SJCRH30 (cell line): ENCODE measurements around the gene RPS6KC1. TPM values are rescaled to one million over a fixed set of nuclear protein-coding genes. Genes with fewer than 3 reads are reported as not detected.
"Not testable (repeated sequence)": the region's sequence is repeated elsewhere in the genome, so short reads cannot be mapped to it uniquely, and the experiment has no call there.

Source experiments
- DNase-seq, 2 experiments: peaks; one replicate each; pipeline ENCODE4 v3.0.0-alpha.2; 2015 to 2020
- H3K27ac ChIP-seq: fragments of 250-450 bp; sonication (Bioruptor Pico); 2 replicates; pipeline ENCODE4 v1.5.1; 2020; ENCODE audit warnings: mild to moderate bottlenecking, moderate library complexity
- H3K27me3 ChIP-seq: fragments of 250-450 bp; sonication (Bioruptor Pico); 2 replicates; pipeline ENCODE4 v1.5.1; 2020; ENCODE audit warnings: mild to moderate bottlenecking, moderate library complexity
- H3K36me3 ChIP-seq: fragments of 250-450 bp; sonication (Bioruptor Pico); 2 replicates; pipeline ENCODE4 v1.5.1; 2020; ENCODE audit warnings: mild to moderate bottlenecking, moderate library complexity
- H3K4me1 ChIP-seq: fragments of 250-450 bp; sonication (Bioruptor Pico); 2 replicates; pipeline ENCODE4 v1.5.1; 2020; ENCODE audit warnings: mild to moderate bottlenecking, moderate library complexity
- H3K4me3 ChIP-seq: fragments of 250-450 bp; sonication (Bioruptor Pico); 2 replicates; pipeline ENCODE4 v1.5.1; 2020; ENCODE audit warnings: mild to moderate bottlenecking, moderate library complexity
- H3K9me3 ChIP-seq: fragments of 250-450 bp; sonication (Bioruptor Pico); replicated peaks from 2 replicates; pipeline ENCODE4 v1.5.1; 2020; ENCODE audit warnings: mild to moderate bottlenecking, moderate library complexity
- total RNA-seq: library from RNA; depleted of rRNA; stranded (reverse); fragments of >200 nt; shearing (Covaris generic); gene quantifications from 2 replicates; pipeline ENCODE4 v1.2.3, GENCODE V29; 2014

The RPS6KC1 gene
- total RNA-seq, 1 experiment from 2014 or later = 37.4 TPM

DNA sequence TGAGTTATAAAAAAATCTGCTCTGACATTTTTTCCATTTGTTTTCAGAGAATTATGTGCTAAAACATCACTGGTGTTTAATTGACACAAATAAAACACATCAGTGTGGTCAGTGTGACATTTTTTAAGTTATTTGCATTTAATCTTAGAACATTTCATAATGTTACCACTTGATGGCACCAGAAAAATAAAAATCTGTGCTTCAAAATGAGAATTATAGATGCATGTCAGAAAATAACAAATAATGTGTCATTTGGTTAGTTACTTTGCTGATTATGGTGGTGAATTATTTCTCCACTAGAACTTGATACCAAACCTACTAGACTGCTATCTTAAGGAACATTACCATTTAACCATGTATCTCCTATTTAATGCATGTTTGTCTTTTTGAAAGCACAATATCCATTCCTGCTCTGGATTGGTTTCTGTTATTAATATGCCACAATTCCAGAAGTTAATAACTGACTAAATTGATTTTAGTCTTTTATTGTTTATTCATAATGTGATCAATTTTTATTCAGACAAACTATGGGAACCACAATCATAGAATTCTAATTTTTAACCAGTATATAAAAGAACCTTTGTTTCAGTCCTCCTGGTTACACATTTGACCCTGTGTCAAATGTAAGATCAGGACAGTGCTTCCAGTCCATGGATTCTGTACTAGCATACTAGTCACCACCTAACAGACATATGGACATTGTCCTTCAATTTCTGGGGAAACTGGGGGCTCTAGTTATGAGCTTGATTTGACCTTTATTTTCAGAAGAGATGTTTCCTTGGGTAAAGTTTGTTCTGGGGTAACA is 81.0 kb downstream of the RPS6KC1 start:
- Histone ChIP-seq H3K27ac (no peak overlapping the region), H3K4me3 (no peak overlapping the region), H3K27me3 (no peaks in the 10 kb centered on the region), H3K4me1 (peaks cover 12% of the 10 kb centered on the region), H3K9me3 (no peaks in the 10 kb centered on the region), H3K36me3 (peaks cover 5% of the 10 kb centered on the region; the same call in 1 of the 2 replicates)
- DNase-seq = no peak

DNA sequence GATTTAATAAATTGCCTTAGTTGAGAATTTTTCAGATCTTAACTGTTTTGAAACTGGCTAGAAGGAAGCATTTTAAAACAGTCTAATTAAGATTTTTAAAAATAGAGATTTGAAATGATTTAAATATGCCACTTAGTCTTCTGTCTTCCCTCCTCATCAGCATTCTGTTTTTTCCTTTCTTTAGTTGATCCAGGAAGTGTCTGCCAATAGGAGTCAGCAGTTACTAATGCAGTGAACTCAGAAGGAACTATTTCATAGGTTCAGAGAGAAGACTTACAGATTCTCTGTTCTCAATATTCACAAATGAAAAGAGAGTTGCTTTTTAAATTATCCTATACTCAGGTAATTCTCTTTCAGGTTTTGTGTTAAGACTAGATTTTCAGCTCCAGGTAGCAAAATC is 84.5 kb downstream of the RPS6KC1 start:
- H3K9me3 ChIP-seq = no peaks in the 10 kb centered on the region
- no peak overlapping the region for H3K4me3 ChIP-seq
- no peak for DNase-seq

DNA sequence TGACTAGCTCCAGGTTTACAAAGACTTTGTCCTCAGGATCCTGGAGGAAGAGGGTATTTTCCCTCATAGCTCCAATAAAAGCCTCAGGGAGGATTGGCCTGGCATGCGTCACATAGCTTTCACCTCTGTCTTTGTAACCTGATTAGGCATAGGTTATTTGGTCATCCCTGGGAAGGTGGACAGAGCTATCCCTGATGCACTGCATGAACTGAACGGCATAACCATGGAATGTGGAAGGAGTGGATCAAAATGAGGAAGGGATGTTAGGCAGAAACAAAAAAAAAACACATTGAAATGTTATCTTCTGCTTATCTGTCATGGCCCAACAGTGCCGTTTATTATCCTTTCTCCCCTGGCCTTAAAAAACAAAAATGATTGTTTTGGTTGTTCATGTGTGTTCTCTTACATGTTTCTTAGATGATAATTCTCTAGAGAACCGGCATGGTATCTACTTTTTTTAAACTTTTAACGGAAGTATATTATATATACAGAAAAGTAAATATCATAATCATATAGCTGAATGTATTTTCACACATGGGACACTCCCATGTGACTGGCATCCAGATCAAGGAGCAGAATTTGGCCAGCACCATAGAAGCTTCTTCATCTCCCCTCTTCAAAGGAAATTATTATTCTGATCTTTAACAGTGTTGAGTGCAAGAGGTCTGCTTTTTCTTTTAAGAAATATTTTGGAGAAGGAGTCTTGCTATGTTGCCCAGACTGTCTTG is 85.3 kb downstream of the RPS6KC1 start:
- Histone ChIP-seq H3K27me3 (no peaks in the 10 kb centered on the region), H3K36me3 (peaks cover 5% of the 10 kb centered on the region; the same call in 1 of the 2 replicates), H3K4me1 (peaks cover 12% of the 10 kb centered on the region), H3K27ac (no peak overlapping the region), H3K9me3 (no peaks in the 10 kb centered on the region), H3K4me3 (no peak overlapping the region)
- DNase-seq = no peak

More for the DNA sequence above, 84.5 kb downstream of the RPS6KC1 start:
- H3K36me3 ChIP-seq = peaks cover 5% of the 10 kb centered on the region; the same call in 1 of the 2 replicates
- peaks cover 12% of the 10 kb centered on the region for H3K4me1 ChIP-seq
- H3K27ac ChIP-seq = no peak overlapping the region
- no peaks in the 10 kb centered on the region for H3K27me3 ChIP-seq

- DNase-seq = no peak
- no peaks in the 10 kb centered on the region for H3K27me3 ChIP-seq
- peaks cover 9% of the 10 kb centered on the region for H3K4me1 ChIP-seq
- no peaks in the 10 kb centered on the region for H3K9me3 ChIP-seq
- H3K36me3 ChIP-seq = peaks cover 5% of the 10 kb centered on the region; the same call in 1 of the 2 replicates
- no peak overlapping the region for H3K27ac ChIP-seq
- H3K4me3 ChIP-seq = no peak overlapping the region
Observed at GRCh38 chr1:213138391-213138790, 87.3 kb downstream of the RPS6KC1 start.

DNA sequence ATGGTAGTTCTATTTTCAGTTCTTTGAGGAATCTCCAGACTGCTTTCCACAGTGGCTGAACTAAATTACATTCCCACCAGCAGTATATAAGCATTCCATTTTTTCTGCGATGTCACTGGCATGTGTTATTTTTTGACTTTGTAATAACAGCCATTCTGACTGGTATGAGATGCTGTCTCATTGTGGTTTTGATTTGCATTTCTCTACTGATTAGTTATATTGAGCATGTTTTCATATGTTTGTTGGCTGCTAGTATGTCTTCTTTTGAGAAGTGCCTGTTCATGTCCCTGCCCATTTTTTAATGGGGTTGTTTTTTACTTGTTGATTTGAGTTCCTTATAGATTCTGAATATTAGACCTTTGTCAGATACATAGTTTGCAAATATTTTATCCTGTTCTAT is 87.9 kb downstream of the RPS6KC1 start:
- peaks cover 7% of the 10 kb centered on the region; the same call in 1 of the 2 replicates for H3K36me3 ChIP-seq
- H3K4me1 ChIP-seq = peaks cover 9% of the 10 kb centered on the region
- no peak overlapping the region for H3K27ac ChIP-seq
- no peaks in the 10 kb centered on the region for H3K27me3 ChIP-seq
- no peak overlapping the region for H3K4me3 ChIP-seq
- no peaks in the 10 kb centered on the region for H3K9me3 ChIP-seq
- no peak for DNase-seq

GRCh38 chr1:213148905-213149304 is 97.9 kb downstream of the RPS6KC1 start:
- DNase-seq = no peak

DNA sequence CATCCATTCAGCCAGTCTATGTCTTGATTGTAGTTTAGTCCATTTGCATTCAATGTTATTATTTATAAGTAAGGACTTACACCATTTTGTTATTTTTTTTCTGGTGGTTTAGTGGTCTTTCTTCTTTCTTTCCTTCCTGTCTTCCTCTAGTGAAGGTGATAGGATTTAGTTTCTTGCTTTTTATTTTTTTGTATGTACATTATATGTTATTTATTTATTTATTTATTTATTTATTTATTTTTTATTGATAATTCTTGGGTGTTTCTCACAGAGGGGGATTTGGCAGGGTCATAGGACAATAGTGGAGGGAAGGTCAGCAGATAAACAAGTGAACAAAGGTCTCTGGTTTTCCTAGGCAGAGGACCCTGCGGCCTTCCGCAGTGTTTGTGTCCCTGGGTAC is 99.0 kb downstream of the RPS6KC1 start:
- peaks cover 11% of the 10 kb centered on the region for H3K36me3 ChIP-seq
- not testable (repeated sequence) for DNase-seq, H3K27me3 ChIP-seq, H3K4me1 ChIP-seq, H3K9me3 ChIP-seq, H3K4me3 ChIP-seq, H3K27ac ChIP-seq

More at GRCh38 chr1:213148905-213149304, 97.9 kb downstream of the RPS6KC1 start:
- Histone ChIP-seq H3K36me3 (peaks cover 12% of the 10 kb centered on the region), H3K4me3 (no peak overlapping the region), H3K9me3 (peaks cover 8% of the 10 kb centered on the region), H3K27me3 (no peaks in the 10 kb centered on the region), H3K27ac (no peak overlapping the region), H3K4me1 (no peaks in the 10 kb centered on the region)

- no peaks in the 10 kb centered on the region for H3K27me3 ChIP-seq
- no peak overlapping the region for H3K27ac ChIP-seq
- peaks cover 6% of the 10 kb centered on the region for H3K9me3 ChIP-seq
- H3K4me3 ChIP-seq = no peak overlapping the region
- no peaks in the 10 kb centered on the region for H3K4me1 ChIP-seq
- no peak for DNase-seq
- H3K36me3 ChIP-seq = peaks cover 11% of the 10 kb centered on the region; the same call in 1 of the 2 replicates
Observed at GRCh38 chr1:213154056-213154685, 103.1 kb downstream of the RPS6KC1 start.

- no peak overlapping the region for H3K27ac ChIP-seq
- H3K4me1 ChIP-seq = no peaks in the 10 kb centered on the region
- H3K4me3 ChIP-seq = no peak overlapping the region
- H3K36me3 ChIP-seq = peaks cover 10% of the 10 kb centered on the region; the same call in 1 of the 2 replicates
- H3K9me3 ChIP-seq = no peaks in the 10 kb centered on the region
- no peaks in the 10 kb centered on the region for H3K27me3 ChIP-seq
- no peak for DNase-seq
Observed at GRCh38 chr1:213159376-213159775, 108.3 kb downstream of the RPS6KC1 start.

DNA sequence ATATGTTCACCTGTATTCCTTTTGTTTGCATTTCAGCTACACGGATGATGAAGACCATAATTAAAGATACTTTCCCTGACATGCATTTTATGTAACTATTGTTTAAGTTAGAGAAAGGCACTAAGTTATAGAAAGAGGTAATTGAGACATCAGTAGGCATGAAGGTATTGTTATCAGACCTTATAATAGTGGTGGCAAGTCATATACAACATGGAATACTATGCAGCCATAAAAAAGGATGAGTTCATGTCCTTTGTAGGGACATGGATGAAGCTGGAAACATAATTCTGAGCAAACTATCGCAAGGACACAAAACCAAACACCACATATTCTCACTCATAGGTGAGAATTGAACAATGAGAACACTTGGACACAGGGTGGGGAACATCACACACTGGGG is 109.4 kb downstream of the RPS6KC1 start:
- H3K9me3 ChIP-seq, DNase-seq, H3K27ac ChIP-seq, H3K4me3 ChIP-seq, H3K36me3 ChIP-seq, H3K27me3 ChIP-seq, H3K4me1 ChIP-seq: not testable (repeated sequence)

DNA sequence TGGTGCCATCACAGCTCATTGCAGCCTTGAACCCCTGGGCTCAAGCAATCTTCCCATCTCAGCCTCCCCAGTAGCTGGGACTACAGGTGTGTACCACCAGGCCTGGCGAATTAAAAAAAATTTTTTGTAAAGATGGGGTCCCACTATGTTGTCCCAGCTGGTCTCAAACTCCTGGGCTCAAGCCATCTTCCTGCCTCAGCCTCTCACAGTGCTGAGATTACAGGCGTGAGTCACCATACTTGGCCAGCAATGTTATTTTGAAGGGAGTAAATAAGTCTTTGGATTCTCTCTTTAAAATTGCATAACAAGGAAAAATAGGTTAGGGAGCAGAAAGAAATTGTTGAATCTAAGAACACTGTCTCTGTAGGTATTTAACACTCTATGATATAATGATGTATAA is 111.3 kb downstream of the RPS6KC1 start:
- no peaks in the 10 kb centered on the region for H3K9me3 ChIP-seq
- no peaks in the 10 kb centered on the region for H3K4me1 ChIP-seq
- no peak overlapping the region for H3K4me3 ChIP-seq
- peaks cover 10% of the 10 kb centered on the region; the same call in 1 of the 2 replicates for H3K36me3 ChIP-seq
- no peaks in the 10 kb centered on the region for H3K27me3 ChIP-seq
- no peak overlapping the region for H3K27ac ChIP-seq
- DNase-seq = no peak

- Histone ChIP-seq H3K27ac (no peak overlapping the region), H3K27me3 (no peaks in the 10 kb centered on the region), H3K4me3 (no peak overlapping the region), H3K9me3 (no peaks in the 10 kb centered on the region), H3K4me1 (no peaks in the 10 kb centered on the region), H3K36me3 (peaks cover 7% of the 10 kb centered on the region; the same call in 1 of the 2 replicates)
- DNase-seq = no peak
Observed at GRCh38 chr1:213162862-213163261, 111.8 kb downstream of the RPS6KC1 start.

DNA sequence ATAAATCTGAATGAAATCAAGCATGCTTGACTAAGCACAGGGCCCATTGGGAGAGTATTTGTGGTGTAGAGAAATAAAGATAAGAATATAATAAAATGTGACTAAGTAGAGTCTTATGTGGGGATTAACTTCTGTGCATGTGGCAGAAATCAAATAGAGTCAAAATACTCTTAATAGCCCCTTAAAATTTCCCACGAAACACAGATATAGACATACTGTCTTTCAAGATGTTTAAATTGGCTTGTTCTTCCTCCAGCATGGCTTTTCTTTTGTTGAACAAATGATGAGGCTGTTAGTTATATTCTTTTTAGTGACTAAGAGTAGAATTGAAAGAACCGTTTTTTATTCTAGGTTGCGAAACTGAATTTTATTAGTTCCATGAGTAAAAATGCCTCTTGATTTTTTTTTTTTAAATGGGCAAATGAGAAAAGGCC is 112.3 kb downstream of the RPS6KC1 start:
- H3K27ac ChIP-seq = no peak overlapping the region
- no peaks in the 10 kb centered on the region for H3K27me3 ChIP-seq
- no peaks in the 10 kb centered on the region for H3K9me3 ChIP-seq
- no peaks in the 10 kb centered on the region for H3K4me1 ChIP-seq
- H3K4me3 ChIP-seq = no peak overlapping the region
- DNase-seq = no peak
- H3K36me3 ChIP-seq = peaks cover 7% of the 10 kb centered on the region; the same call in 1 of the 2 replicates

DNA sequence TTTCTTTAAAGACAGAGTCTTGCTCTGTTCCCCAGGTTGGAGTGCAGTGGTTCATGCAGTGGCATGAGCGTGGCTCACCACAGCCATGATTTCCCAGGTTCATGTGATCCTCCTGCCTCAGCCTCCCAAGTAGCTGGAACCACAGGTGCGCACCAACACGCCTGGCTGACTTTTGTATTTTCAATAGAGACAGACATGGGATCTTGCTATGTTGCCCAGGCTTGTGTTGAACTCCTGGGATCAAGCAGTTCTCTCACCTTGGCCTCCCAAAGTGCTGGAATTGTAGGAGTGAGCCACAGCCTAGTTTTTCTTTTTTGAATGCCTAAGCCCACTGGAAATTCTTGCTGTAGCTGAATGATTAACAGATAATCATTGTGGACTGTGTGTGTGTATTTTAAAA is 113.5 kb downstream of the RPS6KC1 start:
- no peak for DNase-seq
- H3K4me3 ChIP-seq = no peak overlapping the region
- H3K36me3 ChIP-seq = peaks cover 10% of the 10 kb centered on the region; the same call in 1 of the 2 replicates
- H3K4me1 ChIP-seq = no peaks in the 10 kb centered on the region
- H3K27ac ChIP-seq = no peak overlapping the region
- H3K27me3 ChIP-seq = no peaks in the 10 kb centered on the region
- H3K9me3 ChIP-seq = no peaks in the 10 kb centered on the region

GRCh38 chr1:213166852-213167251 is 115.8 kb downstream of the RPS6KC1 start:
- no peaks in the 10 kb centered on the region for H3K27me3 ChIP-seq
- no peak overlapping the region for H3K27ac ChIP-seq
- H3K9me3 ChIP-seq = no peaks in the 10 kb centered on the region
- no peaks in the 10 kb centered on the region for H3K4me1 ChIP-seq
- peaks cover 3% of the 10 kb centered on the region; the same call in 1 of the 2 replicates for H3K36me3 ChIP-seq
- no peak for DNase-seq
- H3K4me3 ChIP-seq = no peak overlapping the region
